HL-60 (cell line): ENCODE results near the gene VPS11.

Experiments
- DNase-seq, 2 experiments: peaks; one replicate each; pipeline ENCODE4 v3.0.0-alpha.2; 2010 to 2020; ENCODE audit warnings: low read depth in 1 of 2, low spot score in 1 of 2
- H3K27ac ChIP-seq: fragments of 250-450 bp; sonication (Bioruptor Pico); replicated peaks from 2 replicates; pipeline ENCODE4 v1.5.1; 2020; ENCODE audit warnings: mild to moderate bottlenecking, moderate library complexity
- H3K27me3 ChIP-seq: fragments of 250-450 bp; sonication (Bioruptor Pico); 2 replicates; pipeline ENCODE4 v1.5.1; 2021; ENCODE audit warnings: mild to moderate bottlenecking, moderate library complexity; ENCODE audit not compliant: insufficient read depth, poor library complexity, severe bottlenecking
- H3K4me3 ChIP-seq: replicated peaks from 2 replicates; pipeline ENCODE4 v1.5.1; 2011; ENCODE audit warnings: mild to moderate bottlenecking, control low read depth, low read length; ENCODE audit not compliant: insufficient read depth
- GABPA ChIP-seq: IDR thresholded peaks from 2 replicates; pipeline ENCODE4 v1.6.1; 2012; ENCODE audit warnings: low read depth
- POLR2AphosphoS5 ChIP-seq: IDR thresholded peaks from 2 replicates; pipeline ENCODE4 v1.6.1; 2012; ENCODE audit warnings: low read depth
- SPI1 ChIP-seq: IDR thresholded peaks from 2 replicates; pipeline ENCODE4 v1.6.1; 2012; ENCODE audit warnings: low read depth, mild to moderate bottlenecking, borderline replicate concordance
- TF ChIP-seq, protein P1 (sequence below): IDR thresholded peaks from one replicate; pipeline ENCODE4 v1.5.1; 2011; ENCODE audit warnings: low read length, control low read depth, inconsistent platforms; ENCODE audit not compliant: insufficient read depth
- TF ChIP-seq, protein P2 (sequence below): IDR thresholded peaks from 2 replicates; pipeline ENCODE4 v1.6.1; 2012; ENCODE audit warnings: low read depth; ENCODE audit not compliant: insufficient replicate concordance

Gene VPS11

DNA sequence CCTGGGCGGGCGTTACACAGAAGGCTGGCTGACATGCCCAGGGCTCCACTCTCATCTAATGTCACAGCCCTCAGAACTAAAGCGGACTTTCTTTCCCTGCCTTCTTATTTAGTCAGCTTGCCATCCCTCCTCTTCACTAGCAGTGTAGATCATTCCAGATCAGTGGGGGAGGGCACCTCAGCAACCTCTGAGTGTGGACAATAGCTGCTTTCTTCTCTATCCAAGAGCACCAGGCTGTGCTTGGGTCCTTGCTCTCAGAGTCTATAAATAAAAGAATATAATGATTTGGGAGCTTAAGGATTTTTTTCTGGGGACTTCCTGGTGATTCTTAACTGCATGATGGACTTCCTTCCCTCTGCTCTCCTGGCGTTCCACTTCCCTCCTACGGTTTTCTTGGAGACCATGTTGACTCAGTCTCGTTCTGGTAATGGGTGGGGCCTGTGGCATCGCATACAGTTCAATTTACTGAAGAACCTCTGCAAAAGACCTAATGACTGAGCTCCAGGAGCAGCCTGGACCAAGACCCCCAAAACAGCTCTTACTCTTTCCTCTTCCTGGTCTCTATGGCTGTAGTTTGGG is 14.2 kb downstream of the VPS11 start:
- Histone ChIP-seq H3K27me3 (no peaks in the 10 kb centered on the region), H3K27ac (no peak overlapping the region), H3K4me3 (no peak overlapping the region)
- no peak for DNase-seq
- TF ChIP-seq POLR2AphosphoS5 (no peak), GABPA (no peak), SPI1 (no peak)
- TF ChIP-seq, protein P1, sequence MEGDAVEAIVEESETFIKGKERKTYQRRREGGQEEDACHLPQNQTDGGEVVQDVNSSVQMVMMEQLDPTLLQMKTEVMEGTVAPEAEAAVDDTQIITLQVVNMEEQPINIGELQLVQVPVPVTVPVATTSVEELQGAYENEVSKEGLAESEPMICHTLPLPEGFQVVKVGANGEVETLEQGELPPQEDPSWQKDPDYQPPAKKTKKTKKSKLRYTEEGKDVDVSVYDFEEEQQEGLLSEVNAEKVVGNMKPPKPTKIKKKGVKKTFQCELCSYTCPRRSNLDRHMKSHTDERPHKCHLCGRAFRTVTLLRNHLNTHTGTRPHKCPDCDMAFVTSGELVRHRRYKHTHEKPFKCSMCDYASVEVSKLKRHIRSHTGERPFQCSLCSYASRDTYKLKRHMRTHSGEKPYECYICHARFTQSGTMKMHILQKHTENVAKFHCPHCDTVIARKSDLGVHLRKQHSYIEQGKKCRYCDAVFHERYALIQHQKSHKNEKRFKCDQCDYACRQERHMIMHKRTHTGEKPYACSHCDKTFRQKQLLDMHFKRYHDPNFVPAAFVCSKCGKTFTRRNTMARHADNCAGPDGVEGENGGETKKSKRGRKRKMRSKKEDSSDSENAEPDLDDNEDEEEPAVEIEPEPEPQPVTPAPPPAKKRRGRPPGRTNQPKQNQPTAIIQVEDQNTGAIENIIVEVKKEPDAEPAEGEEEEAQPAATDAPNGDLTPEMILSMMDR, result no peak
- TF ChIP-seq, protein P2, sequence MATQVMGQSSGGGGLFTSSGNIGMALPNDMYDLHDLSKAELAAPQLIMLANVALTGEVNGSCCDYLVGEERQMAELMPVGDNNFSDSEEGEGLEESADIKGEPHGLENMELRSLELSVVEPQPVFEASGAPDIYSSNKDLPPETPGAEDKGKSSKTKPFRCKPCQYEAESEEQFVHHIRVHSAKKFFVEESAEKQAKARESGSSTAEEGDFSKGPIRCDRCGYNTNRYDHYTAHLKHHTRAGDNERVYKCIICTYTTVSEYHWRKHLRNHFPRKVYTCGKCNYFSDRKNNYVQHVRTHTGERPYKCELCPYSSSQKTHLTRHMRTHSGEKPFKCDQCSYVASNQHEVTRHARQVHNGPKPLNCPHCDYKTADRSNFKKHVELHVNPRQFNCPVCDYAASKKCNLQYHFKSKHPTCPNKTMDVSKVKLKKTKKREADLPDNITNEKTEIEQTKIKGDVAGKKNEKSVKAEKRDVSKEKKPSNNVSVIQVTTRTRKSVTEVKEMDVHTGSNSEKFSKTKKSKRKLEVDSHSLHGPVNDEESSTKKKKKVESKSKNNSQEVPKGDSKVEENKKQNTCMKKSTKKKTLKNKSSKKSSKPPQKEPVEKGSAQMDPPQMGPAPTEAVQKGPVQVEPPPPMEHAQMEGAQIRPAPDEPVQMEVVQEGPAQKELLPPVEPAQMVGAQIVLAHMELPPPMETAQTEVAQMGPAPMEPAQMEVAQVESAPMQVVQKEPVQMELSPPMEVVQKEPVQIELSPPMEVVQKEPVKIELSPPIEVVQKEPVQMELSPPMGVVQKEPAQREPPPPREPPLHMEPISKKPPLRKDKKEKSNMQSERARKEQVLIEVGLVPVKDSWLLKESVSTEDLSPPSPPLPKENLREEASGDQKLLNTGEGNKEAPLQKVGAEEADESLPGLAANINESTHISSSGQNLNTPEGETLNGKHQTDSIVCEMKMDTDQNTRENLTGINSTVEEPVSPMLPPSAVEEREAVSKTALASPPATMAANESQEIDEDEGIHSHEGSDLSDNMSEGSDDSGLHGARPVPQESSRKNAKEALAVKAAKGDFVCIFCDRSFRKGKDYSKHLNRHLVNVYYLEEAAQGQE, result no peak

DNA sequence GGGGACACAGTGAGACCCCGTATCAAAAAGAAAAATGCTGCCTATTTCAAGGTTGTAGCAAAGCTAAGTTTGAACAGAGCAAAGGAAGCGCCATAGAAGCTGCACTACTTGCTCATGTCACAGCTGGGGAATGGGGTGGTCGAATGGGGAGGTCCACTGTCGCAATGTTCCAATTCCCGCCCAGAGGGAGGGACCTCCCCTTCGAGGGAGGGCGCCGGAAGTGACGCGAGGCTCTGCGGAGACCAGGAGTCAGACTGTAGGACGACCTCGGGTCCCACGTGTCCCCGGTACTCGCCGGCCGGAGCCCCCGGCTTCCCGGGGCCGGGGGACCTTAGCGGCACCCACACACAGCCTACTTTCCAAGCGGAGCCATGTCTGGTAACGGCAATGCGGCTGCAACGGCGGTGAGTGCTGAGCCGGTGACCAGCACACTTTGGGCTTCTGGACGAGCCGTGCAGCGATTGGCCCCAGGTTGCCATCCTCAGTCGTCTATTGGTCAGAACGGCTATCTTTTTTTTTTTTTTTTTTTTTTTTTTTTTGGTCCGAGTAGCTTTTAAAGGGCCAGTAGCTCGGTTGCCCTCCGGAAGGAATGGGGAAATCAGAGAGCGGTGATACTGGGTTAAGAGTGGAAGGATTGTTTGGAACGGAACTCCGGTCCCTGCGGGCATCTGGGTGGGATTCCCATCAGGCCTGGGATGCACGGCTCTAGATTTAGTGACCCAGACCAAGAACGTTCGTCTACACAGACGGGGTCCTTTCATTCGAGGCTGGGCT is 17.2 kb downstream of the VPS11 start, which contains the start of gene HMBS:
Gene HMBS, plus strand, starts transcription at position 219 of the 774 bp plus-strand sequence. Its CDS starts 153 bp downstream, at position 372.
- peak; percentile 95 to 97 for DNase-seq
- TF ChIP-seq, protein P1, result no peak
- TF ChIP-seq POLR2AphosphoS5 (peak; percentile 90; the same call in 1 of the 2 replicates), SPI1 (peak; percentile 22; the same call in 1 of the 2 replicates), GABPA (peak; percentile 71)
- TF ChIP-seq, protein P2, result no peak
- peak within 1 kb of the TSS; percentile 99 for H3K27ac ChIP-seq
- H3K4me3 ChIP-seq, result peak within 1 kb of the TSS; percentile 61
- no peaks in the 10 kb centered on the region for H3K27me3 ChIP-seq

DNA sequence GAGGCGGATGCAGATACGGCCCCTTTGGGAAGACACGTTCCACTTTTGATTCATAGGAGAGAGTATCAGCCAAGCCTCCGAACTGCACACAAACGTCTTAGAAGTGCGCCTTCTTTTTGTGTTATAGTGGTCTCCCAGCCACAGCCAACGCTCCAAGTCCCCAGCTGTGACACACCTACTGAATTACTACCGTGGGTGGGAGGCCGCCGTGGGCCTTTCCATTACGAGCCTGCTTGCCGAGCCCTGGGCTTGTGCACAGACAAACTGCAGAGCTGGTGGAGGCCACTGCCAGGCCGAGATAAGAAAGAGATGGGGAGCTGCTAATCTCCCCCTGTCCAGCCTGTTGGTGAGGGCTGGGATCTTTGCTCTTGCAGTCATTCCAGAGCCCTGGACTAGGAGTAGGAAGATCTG is 17.8 kb downstream of the VPS11 start:
- peak overlapping the region; percentile 99 for H3K27ac ChIP-seq
- peak overlapping the region; percentile 61 for H3K4me3 ChIP-seq
- no peak for TF ChIP-seq GABPA
- TF ChIP-seq, protein P2, result no peak
- TF ChIP-seq POLR2AphosphoS5, result no peak
- TF ChIP-seq, protein P1, result no peak
- TF ChIP-seq SPI1, result no peak
- no peaks in the 10 kb centered on the region for H3K27me3 ChIP-seq
- DNase-seq, result no peak
